ENCODE data around the gene TRMT2B.

- TF ChIP-seq EP300 (IDR thresholded peaks at IDR 0.05; ENCODE audit: borderline replicate concordance) = no peak
- TF ChIP-seq YY1 (IDR thresholded peaks at IDR 0.05; ENCODE audit: low read depth) = no peak
- TF ChIP-seq MAX (IDR thresholded peaks at IDR 0.05) = no peak
- no peak for TF ChIP-seq EGR1 (IDR thresholded peaks at IDR 0.05)
- TF ChIP-seq USF1 (IDR thresholded peaks at IDR 0.05) = no peak
- no peak for TF ChIP-seq TAF1 (IDR thresholded peaks at IDR 0.05; ENCODE audit: low read depth)
- TF ChIP-seq REST (IDR thresholded peaks at IDR 0.05; ENCODE audit: low read depth) = no peak
- no peak for TF ChIP-seq CEBPB (IDR thresholded peaks at IDR 0.05)
- no peak for TF ChIP-seq TEAD4 (IDR thresholded peaks at IDR 0.05)
- no peak for TF ChIP-seq CREB1 (IDR thresholded peaks at IDR 0.05; ENCODE audit: low read depth)
- no peak for TF ChIP-seq NFIC (IDR thresholded peaks at IDR 0.05)
- no peak for TF ChIP-seq FOXM1 (IDR thresholded peaks at IDR 0.05; ENCODE audit: borderline replicate concordance, low read depth)
Observed at GRCh38 chrX:101078716-101079598, 27.0 kb upstream of the TRMT2B start, which contains the start of gene TMEM35A.
